Activated naive CD8-positive, alpha-beta T cell treated with anti-CD3 and anti-CD28 coated beads, Interleukin-2, amount 10 ng/mL, durations not matched to agents 7 days and 5 days (primary cell): ENCODE measurements around the gene BRICD5. TPM values are rescaled to one million over a fixed set of nuclear protein-coding genes. Genes with fewer than 3 reads are reported as not detected.

ENCODE experiments used
- ATAC-seq: fragments of 150-1000 bp; cut with Tn5 transposase; one replicate; pipeline ENCODE4 v1.10.0; 2021; ENCODE audit warnings: low read depth, moderate library complexity
- POLR2A ChIA-PET: fragments of 350-600 bp; sonication (Branson Sonifier 250); formaldehyde crosslinking; loops from one replicate; lab custom pipeline; 2021; ENCODE audit warnings: antibody characterized with exemption; lab: Charles Lee
- DNase-seq: peaks from one replicate; pipeline ENCODE4 v3.0.0; 2021
- H3K27ac Mint-ChIP-seq: one replicate; pipeline ENCODE4 v1.8.0; 2022; ENCODE audit warnings: mild to moderate bottlenecking, mixed read lengths
- H3K27me3 Mint-ChIP-seq: one replicate; pipeline ENCODE4 v1.8.0; 2022; ENCODE audit warnings: mild to moderate bottlenecking, moderate library complexity, mixed read lengths
- H3K36me3 Mint-ChIP-seq: one replicate; pipeline ENCODE4 v1.8.0; 2021; ENCODE audit warnings: mild to moderate bottlenecking, mixed read lengths
- H3K4me1 Mint-ChIP-seq: one replicate; pipeline ENCODE4 v1.8.0; 2021; ENCODE audit warnings: mixed read lengths
- H3K4me3 Mint-ChIP-seq: one replicate; pipeline ENCODE4 v1.8.0; 2022; ENCODE audit warnings: mild to moderate bottlenecking, moderate library complexity, mixed read lengths
- H3K9me3 Mint-ChIP-seq: one replicate; pipeline ENCODE4 v1.8.0; 2021; ENCODE audit warnings: mixed read lengths
- total RNA-seq, 2 experiments: library from RNA; stranded (reverse); gene quantifications; one replicate each; pipeline ENCODE4 v1.2.3, GENCODE V29; 2021

The BRICD5 gene
- total RNA-seq, 2 experiments from 2014 or later, result 17.3 to 18.4 TPM

DNA sequence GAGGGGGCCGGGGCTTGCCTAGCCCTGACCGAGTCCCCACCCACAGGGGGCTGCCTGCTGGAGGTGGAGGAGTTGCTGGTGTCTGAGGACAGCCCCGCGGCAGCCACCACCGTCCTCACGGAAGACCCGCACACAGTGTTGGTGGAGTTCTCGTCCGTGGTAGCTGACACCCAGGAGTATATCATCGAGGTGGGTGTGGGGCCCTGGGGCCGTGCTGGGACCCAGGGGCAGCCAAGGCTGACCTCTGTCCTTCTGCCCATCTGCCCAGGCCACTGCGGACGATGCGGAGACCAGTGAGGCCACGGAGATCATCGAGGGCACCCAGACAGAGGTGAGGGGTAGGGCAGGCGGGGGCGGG lies 24.1 kb upstream of the BRICD5 start:
- Mint-ChIP-seq H3K27ac (no peak overlapping the region), H3K36me3 (peaks cover 6% of the 10 kb centered on the region), H3K4me1 (no peaks in the 10 kb centered on the region), H3K9me3 (no peaks in the 10 kb centered on the region), H3K27me3 (no peaks in the 10 kb centered on the region), H3K4me3 (no peak overlapping the region)
- DNase-seq (no peak), ATAC-seq (no peak)
- POLR2A ChIA-PET, result no interaction called here

DNA sequence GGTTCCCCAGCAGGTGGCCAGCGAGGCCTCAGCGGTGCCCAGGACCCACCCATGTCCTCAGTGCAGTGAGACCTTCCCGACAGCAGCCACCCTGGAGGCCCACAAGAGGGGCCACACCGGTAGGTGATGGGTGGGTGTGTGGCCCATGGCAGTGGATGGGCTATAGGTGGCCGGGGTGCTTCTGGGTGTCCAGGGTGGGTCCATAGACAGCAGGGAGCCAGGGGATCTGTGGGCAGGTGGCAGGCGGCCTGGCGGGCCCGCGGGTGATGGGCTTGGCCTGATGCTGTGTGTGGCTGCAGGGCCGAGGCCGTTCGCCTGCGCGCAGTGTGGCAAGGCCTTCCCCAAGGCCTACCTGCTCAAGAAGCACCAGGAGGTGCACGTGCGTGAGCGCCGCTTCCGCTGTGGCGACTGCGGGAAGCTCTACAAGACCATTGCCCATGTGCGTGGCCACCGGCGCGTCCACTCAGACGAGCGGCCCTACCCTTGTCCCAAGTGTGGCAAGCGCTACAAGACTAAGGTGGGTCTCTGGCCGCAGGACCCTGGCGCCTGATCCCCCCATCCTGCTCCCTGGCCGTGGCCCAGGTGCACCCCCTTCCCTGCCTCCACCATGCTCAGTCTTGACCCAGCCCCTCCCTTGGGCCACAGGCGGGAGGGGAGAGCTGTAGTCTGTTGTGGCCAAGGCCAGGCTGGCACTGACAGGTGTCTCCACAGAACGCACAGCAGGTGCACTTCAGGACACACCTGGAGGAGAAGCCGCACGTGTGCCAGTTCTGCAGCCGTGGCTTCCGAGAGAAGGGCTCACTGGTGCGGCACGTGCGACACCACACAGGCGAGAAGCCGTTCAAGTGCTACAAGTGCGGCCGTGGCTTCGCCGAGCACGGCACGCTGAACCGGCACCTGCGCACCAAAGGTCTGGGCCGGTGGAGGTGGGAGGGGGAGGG lies 23.5 kb upstream of the BRICD5 start:
- H3K27ac Mint-ChIP-seq, result no peak overlapping the region
- H3K4me3 Mint-ChIP-seq, result no peak overlapping the region
- POLR2A ChIA-PET, result no interaction called here
- DNase-seq (no peak), ATAC-seq (no peak)
- H3K36me3 Mint-ChIP-seq, result peaks cover 6% of the 10 kb centered on the region
- H3K27me3 Mint-ChIP-seq, result no peaks in the 10 kb centered on the region
- no peaks in the 10 kb centered on the region for H3K4me1 Mint-ChIP-seq
- H3K9me3 Mint-ChIP-seq, result no peaks in the 10 kb centered on the region

DNA sequence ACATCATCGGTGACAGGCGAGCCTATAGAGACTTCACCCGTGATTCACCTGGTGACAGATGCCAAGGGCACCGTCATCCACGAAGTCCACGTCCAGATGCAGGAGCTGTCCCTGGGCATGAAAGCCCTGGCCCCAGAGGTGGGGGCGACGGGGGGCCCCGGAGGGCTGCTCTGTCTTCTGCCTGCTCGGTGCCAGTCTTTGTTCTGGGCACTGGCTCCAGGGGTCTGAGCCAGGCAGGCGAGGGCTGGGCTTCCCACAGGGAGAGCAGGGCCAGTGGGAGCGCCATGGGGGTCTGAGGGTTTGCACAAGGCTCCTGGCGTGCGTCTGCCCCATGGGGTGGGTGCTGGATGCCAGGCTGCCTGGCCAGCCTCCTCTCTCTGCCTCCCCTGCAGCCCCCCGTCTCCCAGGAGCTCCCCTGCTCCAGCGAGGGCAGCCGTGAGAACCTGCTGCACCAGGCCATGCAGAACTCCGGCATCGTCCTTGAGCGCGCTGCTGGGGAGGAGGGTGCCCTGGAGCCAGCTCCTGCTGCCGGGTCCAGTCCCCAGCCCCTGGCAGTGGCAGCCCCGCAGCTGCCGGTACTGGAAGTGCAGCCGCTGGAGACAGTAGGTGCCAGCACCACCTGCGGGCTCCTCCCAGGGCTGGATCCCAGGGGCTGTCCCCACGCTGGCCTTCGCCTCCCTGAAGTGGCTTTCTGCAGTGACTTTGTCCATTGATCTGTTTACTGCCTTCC lies 22.5 kb upstream of the BRICD5 start:
- ATAC-seq (no peak), DNase-seq (no peak)
- Mint-ChIP-seq H3K4me3 (no peak overlapping the region), H3K27ac (no peak overlapping the region), H3K4me1 (no peaks in the 10 kb centered on the region), H3K9me3 (no peaks in the 10 kb centered on the region), H3K27me3 (no peaks in the 10 kb centered on the region), H3K36me3 (peaks cover 6% of the 10 kb centered on the region)
- POLR2A ChIA-PET, result interaction anchor here (0.5 to 0.6 kb wide), 2 partner anchors 17 to 36 kb away, joined by 3 read pairs; no protein-coding TSS in a partner anchor

DNA sequence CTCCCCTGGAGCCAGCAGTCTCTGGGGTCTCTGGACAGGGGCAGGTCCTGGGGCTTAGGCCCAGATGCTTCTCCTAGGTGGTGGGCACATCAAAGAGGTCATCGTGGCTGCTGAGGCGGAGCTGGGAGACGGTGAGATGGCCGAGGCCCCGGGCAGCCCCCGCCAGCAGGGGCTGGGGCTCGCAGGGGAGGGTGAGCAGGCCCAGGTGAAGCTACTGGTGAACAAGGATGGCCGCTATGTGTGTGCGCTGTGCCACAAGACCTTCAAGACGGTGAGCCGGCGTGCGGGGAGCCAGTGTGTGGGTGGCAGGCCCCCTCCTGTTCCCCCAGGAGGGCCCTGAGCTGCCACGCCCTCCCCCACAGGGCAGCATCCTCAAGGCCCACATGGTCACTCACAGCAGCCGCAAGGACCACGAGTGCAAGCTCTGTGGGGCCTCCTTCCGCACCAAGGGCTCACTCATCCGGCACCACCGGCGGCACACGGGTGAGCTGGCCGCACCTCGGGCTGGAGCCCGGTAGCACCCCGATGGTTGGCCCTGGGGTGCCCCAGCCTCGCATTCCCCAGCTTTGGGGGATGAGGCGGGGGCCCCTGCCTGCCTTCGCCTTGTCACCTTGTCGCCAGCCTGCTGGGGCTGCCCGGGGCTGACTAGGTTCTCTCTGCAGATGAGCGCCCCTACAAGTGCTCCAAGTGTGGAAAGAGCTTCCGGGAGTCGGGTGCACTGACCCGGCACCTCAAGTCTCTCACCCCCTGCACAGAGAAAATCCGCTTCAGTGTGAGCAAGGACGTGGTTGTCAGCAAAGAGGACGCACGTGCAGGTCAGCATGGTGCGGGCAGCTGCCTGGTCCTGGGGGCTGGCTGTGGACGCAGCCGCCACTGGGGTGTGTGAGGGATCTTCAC lies 21.7 kb upstream of the BRICD5 start:
- POLR2A ChIA-PET, result interaction anchor here (0.5 kb wide), 1 partner anchor 37 kb away, joined by 3 read pairs; no protein-coding TSS in a partner anchor
- no peak overlapping the region for H3K27ac Mint-ChIP-seq
- no peak for DNase-seq
- ATAC-seq, result no peak
- no peaks in the 10 kb centered on the region for H3K9me3 Mint-ChIP-seq
- H3K27me3 Mint-ChIP-seq, result no peaks in the 10 kb centered on the region
- no peaks in the 10 kb centered on the region for H3K4me1 Mint-ChIP-seq
- H3K4me3 Mint-ChIP-seq, result no peak overlapping the region
- H3K36me3 Mint-ChIP-seq, result peaks cover 6% of the 10 kb centered on the region

DNA sequence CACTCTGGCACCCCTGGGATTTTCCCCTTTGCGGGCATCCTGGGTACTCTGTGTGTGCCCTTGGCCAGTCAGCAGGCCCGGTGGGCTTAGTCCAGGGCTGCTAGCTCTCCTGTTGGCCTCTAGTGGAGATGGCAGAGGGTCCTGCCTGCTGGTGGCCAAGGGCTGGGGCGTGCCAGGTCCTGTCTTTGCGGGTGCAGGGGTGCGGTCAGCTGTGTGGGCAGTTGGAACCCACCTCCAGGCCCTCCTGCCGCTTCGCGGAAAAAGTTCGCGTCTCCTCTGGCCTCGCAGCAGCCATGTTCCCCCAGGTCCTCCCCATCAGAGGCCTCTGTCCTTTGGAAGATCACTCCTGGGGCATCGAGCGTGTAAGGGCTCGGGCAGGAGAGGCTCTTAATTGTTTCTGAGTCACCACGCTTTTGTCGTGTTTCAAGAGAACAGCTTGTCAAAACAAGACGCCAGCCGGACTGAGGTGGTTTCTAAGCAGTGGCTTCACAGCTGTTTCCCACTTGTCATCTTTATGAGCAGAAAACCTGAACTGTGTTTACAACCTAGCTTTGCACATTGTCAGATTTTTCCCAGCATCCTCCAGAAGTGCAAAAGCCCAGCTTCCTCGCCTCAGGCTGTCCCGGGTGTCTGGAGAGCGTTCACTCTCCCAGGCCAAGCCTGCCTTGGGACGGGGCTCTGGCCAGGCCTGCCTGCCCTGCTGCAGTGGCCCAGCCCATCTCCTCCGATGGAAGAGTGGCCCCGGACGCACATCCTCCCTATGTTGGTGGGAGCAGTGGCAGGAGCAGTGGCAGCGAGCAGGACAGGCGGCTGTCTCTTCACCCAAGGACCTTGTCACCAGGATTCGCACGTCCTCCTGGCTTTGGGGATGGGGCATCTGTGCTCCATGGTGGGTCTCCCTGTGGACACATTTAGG lies 20.6 kb upstream of the BRICD5 start:
- POLR2A ChIA-PET, result interaction anchor here (0.8 to 1.5 kb wide), 2 partner anchors 8 to 26 kb away, joined by 3 read pairs; partner anchors contain the start of gene MLST8
- Mint-ChIP-seq H3K9me3 (no peaks in the 10 kb centered on the region), H3K4me1 (peaks cover 4% of the 10 kb centered on the region), H3K36me3 (peaks cover 6% of the 10 kb centered on the region), H3K27me3 (no peaks in the 10 kb centered on the region), H3K4me3 (no peak overlapping the region), H3K27ac (no peak overlapping the region)
- ATAC-seq (no peak), DNase-seq (no peak)

DNA sequence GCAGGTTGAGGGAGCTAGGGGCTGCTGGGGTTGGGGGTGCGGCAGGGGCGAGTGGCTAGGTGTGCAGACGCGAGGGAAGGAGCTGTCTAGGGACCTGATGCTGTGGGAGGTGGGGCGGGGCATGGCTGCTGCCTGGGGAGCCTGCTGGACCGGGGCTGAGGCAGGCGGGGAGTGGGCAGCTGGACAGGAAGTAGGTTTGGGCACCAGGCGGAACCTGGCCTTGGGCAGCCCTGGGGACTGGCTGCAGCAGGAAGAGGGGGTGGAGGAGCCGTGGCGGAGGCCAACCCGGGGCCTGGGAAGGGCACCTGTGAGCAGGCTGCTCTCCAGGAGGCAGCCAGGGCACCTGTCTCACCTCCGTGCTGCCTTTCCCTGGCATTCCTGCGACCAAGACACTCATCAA lies 19.7 kb upstream of the BRICD5 start:
- Mint-ChIP-seq H3K36me3 (peaks cover 5% of the 10 kb centered on the region), H3K9me3 (no peaks in the 10 kb centered on the region), H3K27ac (no peak overlapping the region), H3K4me1 (peaks cover 9% of the 10 kb centered on the region), H3K4me3 (no peak overlapping the region), H3K27me3 (no peaks in the 10 kb centered on the region)
- POLR2A ChIA-PET, result interaction anchor here (0.8 to 1.5 kb wide), 2 partner anchors 7 to 25 kb away, joined by 3 read pairs; partner anchors contain the start of gene MLST8
- ATAC-seq (no peak), DNase-seq (no peak)

DNA sequence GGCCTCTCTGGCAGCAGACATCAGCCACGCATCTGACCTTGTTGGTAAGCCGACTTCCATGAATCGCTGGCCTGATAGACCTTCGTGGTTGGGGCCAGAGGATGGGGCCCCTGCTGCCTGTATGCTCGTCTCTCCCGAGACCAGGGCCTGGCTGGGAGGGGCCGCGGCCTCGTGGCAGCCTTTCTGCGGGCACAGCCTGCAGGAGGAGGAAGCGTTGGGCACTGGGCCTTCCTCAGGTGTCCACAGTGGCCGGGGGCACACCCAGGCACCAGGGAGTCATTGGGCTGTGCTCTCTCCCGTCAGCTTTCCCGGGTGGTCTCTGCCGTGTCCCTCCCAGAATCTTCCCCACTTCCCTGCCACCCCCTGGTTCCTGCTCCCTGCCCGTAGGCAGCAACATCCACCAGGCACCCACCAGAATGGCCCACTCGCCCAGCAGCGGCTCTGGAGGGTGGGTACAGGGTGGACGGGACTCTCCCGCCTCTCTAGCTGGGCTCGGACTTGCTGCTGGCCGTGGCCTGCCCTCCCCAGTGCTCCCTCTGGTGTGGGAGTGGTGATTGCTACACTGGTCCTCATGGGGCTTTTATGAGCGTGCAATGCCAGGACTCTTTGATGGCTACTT lies 19.1 kb upstream of the BRICD5 start:
- DNase-seq (no peak), ATAC-seq (no peak)
- Mint-ChIP-seq H3K4me3 (no peak overlapping the region), H3K9me3 (no peaks in the 10 kb centered on the region), H3K4me1 (peaks cover 11% of the 10 kb centered on the region), H3K27ac (no peak overlapping the region), H3K36me3 (peaks cover 4% of the 10 kb centered on the region), H3K27me3 (no peaks in the 10 kb centered on the region)
- POLR2A ChIA-PET, result interaction anchor here (1.5 kb wide), 1 partner anchor 24 kb away, joined by 3 read pairs; the partner anchor contains the start of gene MLST8

DNA sequence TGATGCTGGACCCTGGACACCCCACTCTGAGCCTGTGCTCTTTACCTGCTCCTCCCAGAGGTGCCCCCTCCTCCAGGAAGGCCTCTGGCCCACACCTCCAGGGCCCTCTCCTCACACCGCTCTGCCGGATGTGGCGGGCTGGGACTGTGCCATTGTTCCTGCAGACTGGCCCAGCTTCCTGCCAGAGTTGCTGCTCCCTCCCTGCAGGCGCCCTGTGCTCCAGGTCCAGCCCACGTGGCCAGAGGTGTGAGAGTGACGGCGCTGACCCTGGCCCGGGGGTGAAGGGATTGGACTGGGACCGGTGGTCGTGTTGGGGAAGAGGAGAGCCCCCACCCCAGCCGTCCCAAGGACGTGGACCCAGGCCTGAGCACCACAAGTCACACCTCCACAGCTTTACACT lies 18.4 kb upstream of the BRICD5 start:
- no peaks in the 10 kb centered on the region for H3K27me3 Mint-ChIP-seq
- H3K4me1 Mint-ChIP-seq, result peaks cover 14% of the 10 kb centered on the region
- H3K36me3 Mint-ChIP-seq, result peaks cover 4% of the 10 kb centered on the region
- ATAC-seq (no peak), DNase-seq (no peak)
- POLR2A ChIA-PET, result no interaction called here
- no peaks in the 10 kb centered on the region for H3K9me3 Mint-ChIP-seq
- H3K4me3 Mint-ChIP-seq, result no peak overlapping the region
- no peak overlapping the region for H3K27ac Mint-ChIP-seq

DNA sequence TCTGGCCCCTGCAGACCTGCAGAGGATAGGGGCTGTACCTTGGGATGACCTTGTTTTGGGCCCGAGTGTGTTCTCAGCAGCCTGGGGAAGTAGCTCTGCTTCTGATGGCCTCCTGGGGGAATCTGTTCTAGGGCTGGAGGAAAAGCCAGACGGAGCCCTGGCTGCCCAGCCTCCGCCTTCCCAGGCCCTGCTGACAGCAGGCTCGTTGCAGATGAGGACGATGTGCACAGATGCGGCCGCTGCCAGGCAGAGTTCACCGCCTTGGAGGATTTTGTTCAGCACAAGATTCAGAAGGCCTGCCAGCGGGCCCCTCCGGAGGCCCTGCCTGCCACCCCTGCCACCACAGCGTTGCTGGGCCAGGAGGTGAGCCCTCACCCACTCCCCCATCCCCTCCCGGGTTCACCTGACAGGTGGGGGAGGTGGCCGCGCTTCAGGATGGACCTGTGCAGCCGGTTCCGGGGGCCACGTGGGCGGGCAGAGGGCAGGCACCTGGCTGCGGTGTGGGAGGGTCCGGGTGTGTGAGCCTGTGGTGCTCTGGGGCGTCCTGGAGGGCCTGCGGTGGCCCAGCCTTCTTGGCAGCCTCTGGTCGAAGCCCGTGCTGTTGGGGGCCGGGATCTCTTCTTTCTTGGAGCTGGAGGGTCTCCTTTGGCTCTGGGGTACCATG lies 17.6 kb upstream of the BRICD5 start:
- POLR2A ChIA-PET, result no interaction called here
- no peaks in the 10 kb centered on the region for H3K9me3 Mint-ChIP-seq
- ATAC-seq, result no peak
- no peak overlapping the region for H3K4me3 Mint-ChIP-seq
- H3K36me3 Mint-ChIP-seq, result peaks cover 4% of the 10 kb centered on the region
- DNase-seq, result no peak
- no peak overlapping the region for H3K27ac Mint-ChIP-seq
- peaks cover 14% of the 10 kb centered on the region for H3K4me1 Mint-ChIP-seq
- no peaks in the 10 kb centered on the region for H3K27me3 Mint-ChIP-seq

DNA sequence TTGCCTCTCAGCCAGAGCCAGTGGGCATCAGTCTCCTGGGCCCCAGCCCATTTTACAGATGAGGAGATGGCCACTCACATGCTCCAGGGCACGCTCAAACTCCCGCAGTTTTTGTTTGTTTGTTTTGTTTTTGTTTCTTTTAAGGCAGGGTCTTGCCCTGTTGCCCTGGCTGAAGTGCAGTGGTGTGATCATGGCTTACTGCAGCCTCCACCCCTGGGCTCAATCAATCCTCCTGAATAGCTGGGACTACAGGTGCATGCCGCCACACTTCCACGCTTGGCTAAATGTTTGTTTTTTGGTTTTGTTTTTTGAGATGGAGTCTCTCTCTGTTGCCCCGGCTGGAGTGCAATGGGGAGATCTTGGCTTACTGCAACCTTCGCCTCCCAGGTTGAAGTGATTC lies 16.3 kb upstream of the BRICD5 start:
- peaks cover 14% of the 10 kb centered on the region for H3K4me1 Mint-ChIP-seq
- H3K36me3 Mint-ChIP-seq, result peaks cover 3% of the 10 kb centered on the region
- POLR2A ChIA-PET, result interaction anchor here (1.2 to 1.6 kb wide), 2 partner anchors 12 to 179 kb away, joined by 3 to 7 read pairs; partner anchors contain the start of genes NTHL1, PGP and TSC2
- H3K4me3 Mint-ChIP-seq, result no peak overlapping the region
- no peaks in the 10 kb centered on the region for H3K27me3 Mint-ChIP-seq
- ATAC-seq, result no peak
- H3K27ac Mint-ChIP-seq, result no peak overlapping the region
- DNase-seq, result no peak
- no peaks in the 10 kb centered on the region for H3K9me3 Mint-ChIP-seq

DNA sequence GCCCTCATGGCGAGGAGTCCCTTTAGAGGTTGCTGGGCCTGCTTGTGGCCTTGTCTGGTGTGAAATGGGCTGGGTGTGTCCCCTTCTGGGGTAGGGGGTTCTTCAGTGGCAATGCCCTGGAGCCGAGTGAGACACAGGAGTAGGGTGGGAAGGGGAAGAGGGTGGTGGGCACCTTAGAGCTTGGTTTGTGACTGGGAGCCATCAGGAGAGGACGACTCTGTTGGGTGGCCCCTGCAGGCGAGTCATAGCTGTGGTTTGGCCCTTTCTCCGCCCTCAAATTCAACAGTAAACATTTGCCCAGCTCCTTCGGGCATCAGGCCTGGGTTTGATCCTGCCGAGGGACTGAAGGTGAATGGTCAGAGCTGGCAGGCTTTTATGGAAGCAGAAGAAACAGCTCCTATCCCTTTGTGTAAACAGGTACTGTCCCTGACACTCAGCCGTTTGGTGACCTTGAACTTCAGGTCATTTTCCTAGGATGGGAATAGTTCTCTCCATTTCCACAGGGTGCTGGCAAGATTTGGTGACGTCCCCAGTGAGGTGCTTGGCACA lies 15.7 kb upstream of the BRICD5 start:
- peaks cover 14% of the 10 kb centered on the region for H3K4me1 Mint-ChIP-seq
- H3K36me3 Mint-ChIP-seq, result peaks cover 2% of the 10 kb centered on the region
- ATAC-seq (no peak), DNase-seq (no peak)
- no peak overlapping the region for H3K27ac Mint-ChIP-seq
- no peaks in the 10 kb centered on the region for H3K27me3 Mint-ChIP-seq
- POLR2A ChIA-PET, result interaction anchor here (0.7 to 1.6 kb wide), 4 partner anchors 11 to 178 kb away, joined by 3 to 7 read pairs (median 5); partner anchors contain the start of genes NTHL1, PGP, TRAF7 and TSC2
- H3K9me3 Mint-ChIP-seq, result no peaks in the 10 kb centered on the region
- no peak overlapping the region for H3K4me3 Mint-ChIP-seq
